Sigmoid colon (tissue), 7 donors: Measurements from ENCODE around the gene ABCA2. TPM values are rescaled to one million over a fixed set of nuclear protein-coding genes. Genes with fewer than 3 reads are reported as not detected.

Experiments
- DNase-seq: peaks from one replicate; pipeline ENCODE4 v3.0.0-alpha.2; 2019
- H3K27ac ChIP-seq, 4 donors: fragments of 200-600 bp; sonication (generic); one replicate each; pipeline ENCODE4 v1.5.1; 2016 to 2019; ENCODE audit warnings: mild to moderate bottlenecking in 1 of 4
- H3K27me3 ChIP-seq, 3 donors: fragments of 200-600 bp; sonication (generic); one replicate each; pipeline ENCODE4 v1.5.1; 2019; ENCODE audit warnings: mild to moderate bottlenecking in 1 of 3
- H3K36me3 ChIP-seq, 4 donors: fragments of 200-600 bp; sonication (generic); one replicate each; pipeline ENCODE4 v1.5.1; 2016 to 2019
- H3K4me1 ChIP-seq, 4 donors: fragments of 200-600 bp; sonication (generic); one replicate each; pipeline ENCODE4 v1.5.1; 2017 to 2019
- H3K4me3 ChIP-seq, 4 donors: fragments of 200-600 bp; sonication (generic); one replicate each; pipeline ENCODE4 v1.5.1; 2017 to 2019; ENCODE audit warnings: mild to moderate bottlenecking in 2 of 4, moderate library complexity in 1 of 4
- H3K9me3 ChIP-seq, 4 donors: fragments of 200-600 bp in 3 of 4; sonication (generic) in 3 of 4; one replicate each; pipeline versions ENCODE4 v1.5.1 to v1.6.1; 2013 to 2019
- EP300 ChIP-seq, 4 donors: sonication (generic); formaldehyde crosslinking; IDR thresholded peaks; one replicate each; pipeline ENCODE4 v1.6.1; 2017; ENCODE audit warnings: antibody characterized with exemption in 4 of 4
- POLR2A ChIP-seq, 2 donors: fragments of 450-650 bp; IDR thresholded peaks; one replicate each; pipeline ENCODE4 v1.6.1; 2016; ENCODE audit warnings: antibody characterized with exemption in 2 of 2, mild to moderate bottlenecking in 2 of 2, moderate library complexity in 2 of 2
- POLR2AphosphoS5 ChIP-seq, 4 donors: sonication (generic); formaldehyde crosslinking; IDR thresholded peaks; one replicate each; pipeline ENCODE4 v1.6.1; 2017; ENCODE audit warnings: antibody characterized with exemption in 4 of 4
- WGBS, 2 donors: extraction: QIAGEN DNeasy Blood & Tissue Kit; methylation state at CpG; one replicate each; pipeline ENCODE4 v1.1.7; 2013; 5-methylcytosine and 5-hydroxymethylcytosine counted together
- intact Hi-C: fragments of 100-400 bp; cut with DNase I; formaldehyde crosslinking; loops from one replicate; pipeline ENCODE4 v1.15.1; 2023
- polyA plus RNA-seq, 3 donors: library from polyadenylated mRNA; stranded (reverse); fragments of 200-250 nt; gene quantifications; one replicate each; pipeline ENCODE4 v1.2.3, GENCODE V29; 2013
- total RNA-seq, 4 donors: library from RNA; depleted of rRNA; stranded (reverse); fragments of >200 nt; gene quantifications; one replicate each; pipeline ENCODE4 v1.1.0, GENCODE V29; 2016
- TF ChIP-seq, protein P1 (sequence below), 4 experiments: fragments of 450-650 bp in 3 of 4; fragments of 200-600 bp in 1 of 4; IDR thresholded peaks; one replicate each; pipeline ENCODE4 v1.5.1; 2016 to 2019; ENCODE audit warnings: antibody characterized with exemption in 4 of 4, mild to moderate bottlenecking in 3 of 4, moderate library complexity in 2 of 4
- donor health status: healthy with polysubstance abuse.
- donor health status: Bipolar disorder and iron deficiency.
- donor health status: healthy.

The ABCA2 gene, protein sequence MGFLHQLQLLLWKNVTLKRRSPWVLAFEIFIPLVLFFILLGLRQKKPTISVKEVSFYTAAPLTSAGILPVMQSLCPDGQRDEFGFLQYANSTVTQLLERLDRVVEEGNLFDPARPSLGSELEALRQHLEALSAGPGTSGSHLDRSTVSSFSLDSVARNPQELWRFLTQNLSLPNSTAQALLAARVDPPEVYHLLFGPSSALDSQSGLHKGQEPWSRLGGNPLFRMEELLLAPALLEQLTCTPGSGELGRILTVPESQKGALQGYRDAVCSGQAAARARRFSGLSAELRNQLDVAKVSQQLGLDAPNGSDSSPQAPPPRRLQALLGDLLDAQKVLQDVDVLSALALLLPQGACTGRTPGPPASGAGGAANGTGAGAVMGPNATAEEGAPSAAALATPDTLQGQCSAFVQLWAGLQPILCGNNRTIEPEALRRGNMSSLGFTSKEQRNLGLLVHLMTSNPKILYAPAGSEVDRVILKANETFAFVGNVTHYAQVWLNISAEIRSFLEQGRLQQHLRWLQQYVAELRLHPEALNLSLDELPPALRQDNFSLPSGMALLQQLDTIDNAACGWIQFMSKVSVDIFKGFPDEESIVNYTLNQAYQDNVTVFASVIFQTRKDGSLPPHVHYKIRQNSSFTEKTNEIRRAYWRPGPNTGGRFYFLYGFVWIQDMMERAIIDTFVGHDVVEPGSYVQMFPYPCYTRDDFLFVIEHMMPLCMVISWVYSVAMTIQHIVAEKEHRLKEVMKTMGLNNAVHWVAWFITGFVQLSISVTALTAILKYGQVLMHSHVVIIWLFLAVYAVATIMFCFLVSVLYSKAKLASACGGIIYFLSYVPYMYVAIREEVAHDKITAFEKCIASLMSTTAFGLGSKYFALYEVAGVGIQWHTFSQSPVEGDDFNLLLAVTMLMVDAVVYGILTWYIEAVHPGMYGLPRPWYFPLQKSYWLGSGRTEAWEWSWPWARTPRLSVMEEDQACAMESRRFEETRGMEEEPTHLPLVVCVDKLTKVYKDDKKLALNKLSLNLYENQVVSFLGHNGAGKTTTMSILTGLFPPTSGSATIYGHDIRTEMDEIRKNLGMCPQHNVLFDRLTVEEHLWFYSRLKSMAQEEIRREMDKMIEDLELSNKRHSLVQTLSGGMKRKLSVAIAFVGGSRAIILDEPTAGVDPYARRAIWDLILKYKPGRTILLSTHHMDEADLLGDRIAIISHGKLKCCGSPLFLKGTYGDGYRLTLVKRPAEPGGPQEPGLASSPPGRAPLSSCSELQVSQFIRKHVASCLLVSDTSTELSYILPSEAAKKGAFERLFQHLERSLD (N-terminal part only)
- total RNA-seq (10 to 100 TPM in 3 of 4 donors, 1 to 10 TPM in 1; 9.2 to 19.7 (median 13.2) TPM), polyA plus RNA-seq (10 to 100 TPM in 1 of 3 donors, 1 to 10 TPM in 2; 6.0 to 28.6 (median 9.0) TPM)

DNA sequence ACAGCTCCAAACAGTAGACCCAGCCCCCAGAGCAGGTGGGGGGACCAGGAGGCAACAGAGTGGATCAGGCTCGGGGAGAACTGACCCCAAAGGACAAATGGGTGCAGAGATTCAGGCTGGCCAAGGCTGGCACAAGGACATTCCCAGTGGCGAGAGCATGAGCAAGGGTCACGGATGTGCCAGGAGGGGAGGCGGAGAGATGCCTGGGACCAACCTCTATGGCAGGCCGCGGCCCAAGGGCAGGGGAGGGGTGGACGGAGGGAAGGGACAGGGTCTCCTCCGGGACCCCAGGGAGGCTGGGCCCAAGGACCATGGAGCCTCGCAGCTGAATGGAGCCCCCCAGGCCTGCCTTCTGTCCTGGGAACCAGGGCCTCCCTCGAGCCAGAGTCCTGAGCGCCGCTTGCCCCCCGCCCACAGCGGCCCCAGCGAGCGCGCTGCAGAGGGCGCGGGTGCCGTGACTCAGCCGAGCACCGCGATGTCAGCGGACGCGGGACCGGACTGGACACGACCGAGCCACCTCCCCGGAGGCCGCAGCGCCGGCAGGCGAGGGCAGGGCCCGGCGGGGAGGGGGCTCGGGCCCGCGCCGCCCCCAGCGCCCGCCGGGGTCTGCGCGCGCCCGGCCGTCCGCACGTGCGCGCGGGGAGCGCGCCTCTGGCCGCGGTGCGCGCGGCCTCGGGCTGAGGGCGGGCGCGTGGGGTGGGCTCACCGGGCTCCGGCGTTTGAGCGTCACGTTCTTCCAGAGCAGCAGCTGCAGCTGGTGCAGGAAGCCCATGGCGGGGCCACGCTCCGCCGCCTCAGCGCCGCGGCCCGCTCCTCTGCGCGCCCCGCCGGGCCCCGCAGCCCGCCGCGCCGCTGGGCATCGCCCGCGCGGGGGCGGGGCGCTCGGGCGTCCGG, at the start of gene ABCA2:
Gene ABCA2 (minus strand): TSS at position 869 of the 894 bp plus-strand sequence. CDS start 97 bp downstream, at position 772.
- intact Hi-C loops = loop anchor here (2.0 to 5.0 kb wide), 3 partner anchors 31 to 83 kb away; partner anchors contain the start of genes C8G, CLIC3 and FBXW5
- Histone ChIP-seq H3K4me1 (peaks cover 0 to 36% (median 35%) of the 10 kb centered on the region in 4 donors), H3K9me3 (no peaks in the 10 kb centered on the region), H3K36me3 (no peaks in the 10 kb centered on the region), H3K27me3 (no peaks in the 10 kb centered on the region), H3K27ac (peak within 1 kb of the TSS; percentile 61 to 73 (median 62)), H3K4me3 (peak within 1 kb of the TSS; percentile 44 to 67 (median 61))
- WGBS, 2 donors = 3 to 5% methylated on average over 95 of the region's 95 CpGs
- DNase-seq = no peak
- TF ChIP-seq POLR2A (IDR thresholded peaks at IDR 0.05) (no peak), POLR2AphosphoS5 (IDR thresholded peaks at IDR 0.05) (no peak), EP300 (IDR thresholded peaks at IDR 0.05) (no peak)
- TF ChIP-seq, protein P1, sequence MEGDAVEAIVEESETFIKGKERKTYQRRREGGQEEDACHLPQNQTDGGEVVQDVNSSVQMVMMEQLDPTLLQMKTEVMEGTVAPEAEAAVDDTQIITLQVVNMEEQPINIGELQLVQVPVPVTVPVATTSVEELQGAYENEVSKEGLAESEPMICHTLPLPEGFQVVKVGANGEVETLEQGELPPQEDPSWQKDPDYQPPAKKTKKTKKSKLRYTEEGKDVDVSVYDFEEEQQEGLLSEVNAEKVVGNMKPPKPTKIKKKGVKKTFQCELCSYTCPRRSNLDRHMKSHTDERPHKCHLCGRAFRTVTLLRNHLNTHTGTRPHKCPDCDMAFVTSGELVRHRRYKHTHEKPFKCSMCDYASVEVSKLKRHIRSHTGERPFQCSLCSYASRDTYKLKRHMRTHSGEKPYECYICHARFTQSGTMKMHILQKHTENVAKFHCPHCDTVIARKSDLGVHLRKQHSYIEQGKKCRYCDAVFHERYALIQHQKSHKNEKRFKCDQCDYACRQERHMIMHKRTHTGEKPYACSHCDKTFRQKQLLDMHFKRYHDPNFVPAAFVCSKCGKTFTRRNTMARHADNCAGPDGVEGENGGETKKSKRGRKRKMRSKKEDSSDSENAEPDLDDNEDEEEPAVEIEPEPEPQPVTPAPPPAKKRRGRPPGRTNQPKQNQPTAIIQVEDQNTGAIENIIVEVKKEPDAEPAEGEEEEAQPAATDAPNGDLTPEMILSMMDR (IDR thresholded peaks at IDR 0.05) = no peak

- Histone ChIP-seq H3K27ac (peak within 1 kb of the TSS; percentile 35 to 67 (median 38)), H3K4me3 (peak within 1 kb of the TSS; percentile 45 to 64 (median 58)), H3K4me1 (peaks cover 0 to 29% (median 26%) of the 10 kb centered on the region in 4 donors), H3K36me3 (peaks cover 0 to 32% (median 0%) of the 10 kb centered on the region in 4 donors), H3K27me3 (peaks cover 20 to 64% (median 33%) of the 10 kb centered on the region in 3 donors), H3K9me3 (no peaks in the 10 kb centered on the region)
- peak; percentile 91 for DNase-seq
- intact Hi-C loops = no loop called here
- TF ChIP-seq POLR2AphosphoS5 (IDR thresholded peaks at IDR 0.05) = peak in 3 of 4 donors; percentile 67 to 72 (median 70)
- no peak for TF ChIP-seq POLR2A (IDR thresholded peaks at IDR 0.05)
- 1 to 2% methylated on average over 86 to 87 of the region's 87 CpGs for WGBS, 2 donors
Measured at GRCh38 chr9:137077010-137077747, 49.1 kb upstream of the ABCA2 start, which contains the start of gene UAP1L1. Gene UAP1L1, plus strand, starts transcription at chr9:137077517. Its CDS starts 16 bp downstream, at chr9:137077533.

DNA sequence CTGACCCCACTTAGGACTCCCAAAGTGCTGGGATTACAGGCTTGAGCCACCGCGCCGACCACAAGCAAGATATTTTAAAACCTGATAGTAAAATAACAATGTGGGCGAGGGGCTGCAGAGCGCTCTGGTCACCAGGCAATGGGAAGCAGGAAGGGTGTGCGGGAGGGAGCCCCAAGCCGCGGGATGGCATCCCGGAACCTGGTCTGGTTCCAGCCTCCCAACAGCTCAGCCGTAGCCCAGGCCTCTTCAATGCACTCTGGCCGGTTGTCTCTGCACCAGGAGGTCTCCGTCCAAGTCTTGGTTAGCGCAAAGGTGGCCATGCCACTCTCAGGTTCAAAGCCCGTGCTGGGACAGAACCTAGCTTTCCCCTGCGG, 48.6 kb upstream of the ABCA2 start:
- peaks cover 0 to 29% (median 27%) of the 10 kb centered on the region in 4 donors for H3K4me1 ChIP-seq
- H3K27me3 ChIP-seq = peaks cover 20 to 58% (median 33%) of the 10 kb centered on the region in 3 donors
- intact Hi-C loops = no loop called here
- peaks cover 0 to 27% (median 0%) of the 10 kb centered on the region in 4 donors for H3K36me3 ChIP-seq
- no peak for DNase-seq
- no peak for TF ChIP-seq POLR2AphosphoS5 (IDR thresholded peaks at IDR 0.05)
- TF ChIP-seq EP300 (IDR thresholded peaks at IDR 0.05) = no peak
- TF ChIP-seq, protein P1 (IDR thresholded peaks at IDR 0.05) = no peak
- TF ChIP-seq POLR2A (IDR thresholded peaks at IDR 0.05) = no peak
- no peaks in the 10 kb centered on the region for H3K9me3 ChIP-seq
- 56 to 71% methylated on average over 15 of the region's 15 CpGs for WGBS, 2 donors
- peak overlapping the region; percentile 35 to 67 (median 36) for H3K27ac ChIP-seq
- peak overlapping the region in 3 of 4 donors; percentile 57 to 64 (median 60) for H3K4me3 ChIP-seq
